Panc1 (cell line): ENCODE data around the gene CHST6.

ENCODE experiments used
- POLR2AphosphoS5 ChIP-seq: IDR thresholded peaks from 2 replicates; pipeline ENCODE4 v1.6.1; 2012; ENCODE audit warnings: mild to moderate bottlenecking, low read depth, low read length, moderate library complexity
- REST ChIP-seq, 2 experiments: IDR thresholded peaks; 2 replicates each; pipeline ENCODE4 v1.6.1; 2011 to 2012; ENCODE audit warnings: low read depth in 2 of 2, control low read depth in 1 of 2, low read length in 1 of 2, mild to moderate bottlenecking in 1 of 2, moderate library complexity in 1 of 2; ENCODE audit not compliant: insufficient read depth in 1 of 2
- SIN3A ChIP-seq: IDR thresholded peaks from 2 replicates; pipeline ENCODE4 v1.6.1; 2012; ENCODE audit warnings: low read depth, mild to moderate bottlenecking, low read length, moderate library complexity, borderline replicate concordance; ENCODE audit not compliant: insufficient read depth
- TCF7L2 ChIP-seq: IDR thresholded peaks from 2 replicates; pipeline ENCODE4 v1.6.1; 2011; ENCODE audit warnings: mild to moderate bottlenecking, low read depth, low read length, inconsistent platforms
- TF ChIP-seq, protein P1 (sequence below): fragments of 450-650 bp; IDR thresholded peaks from 2 replicates; pipeline ENCODE4 v1.5.1; 2017; ENCODE audit warnings: mild to moderate bottlenecking

DNA sequence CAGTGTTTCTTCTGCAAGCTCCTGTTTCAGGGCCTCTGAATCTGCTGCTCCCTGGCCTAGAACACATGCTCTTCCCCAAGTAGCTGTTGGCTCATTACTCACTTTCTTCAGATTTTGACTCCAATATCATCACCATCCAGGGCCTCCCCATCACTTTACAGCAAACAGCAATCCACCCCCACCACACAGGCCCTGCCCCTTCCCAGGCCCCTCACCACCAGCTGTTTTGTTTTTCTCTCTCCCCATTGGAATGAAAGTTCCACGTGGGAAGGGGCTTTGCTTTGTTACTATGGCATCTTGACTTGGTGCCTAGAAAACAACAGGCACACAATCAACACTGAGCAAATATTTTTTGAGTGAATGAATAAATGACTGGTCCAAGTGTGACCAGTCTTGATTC, 34.8 kb downstream of the CHST6 start:
- no peak for TF ChIP-seq REST (IDR thresholded peaks at IDR 0.05; ENCODE audit: insufficient read depth in 1 of 2, low read depth in 2 of 2, low read length in 1 of 2)
- TF ChIP-seq, protein P1, sequence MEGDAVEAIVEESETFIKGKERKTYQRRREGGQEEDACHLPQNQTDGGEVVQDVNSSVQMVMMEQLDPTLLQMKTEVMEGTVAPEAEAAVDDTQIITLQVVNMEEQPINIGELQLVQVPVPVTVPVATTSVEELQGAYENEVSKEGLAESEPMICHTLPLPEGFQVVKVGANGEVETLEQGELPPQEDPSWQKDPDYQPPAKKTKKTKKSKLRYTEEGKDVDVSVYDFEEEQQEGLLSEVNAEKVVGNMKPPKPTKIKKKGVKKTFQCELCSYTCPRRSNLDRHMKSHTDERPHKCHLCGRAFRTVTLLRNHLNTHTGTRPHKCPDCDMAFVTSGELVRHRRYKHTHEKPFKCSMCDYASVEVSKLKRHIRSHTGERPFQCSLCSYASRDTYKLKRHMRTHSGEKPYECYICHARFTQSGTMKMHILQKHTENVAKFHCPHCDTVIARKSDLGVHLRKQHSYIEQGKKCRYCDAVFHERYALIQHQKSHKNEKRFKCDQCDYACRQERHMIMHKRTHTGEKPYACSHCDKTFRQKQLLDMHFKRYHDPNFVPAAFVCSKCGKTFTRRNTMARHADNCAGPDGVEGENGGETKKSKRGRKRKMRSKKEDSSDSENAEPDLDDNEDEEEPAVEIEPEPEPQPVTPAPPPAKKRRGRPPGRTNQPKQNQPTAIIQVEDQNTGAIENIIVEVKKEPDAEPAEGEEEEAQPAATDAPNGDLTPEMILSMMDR, result no peak
- no peak for TF ChIP-seq SIN3A
- no peak for TF ChIP-seq POLR2AphosphoS5
- no peak for TF ChIP-seq TCF7L2
